Upper lobe of left lung (tissue), 4 donors: ENCODE data around the gene RMDN3.

Experiments used
- EP300 ChIP-seq, 4 donors: sonication (generic); formaldehyde crosslinking; IDR thresholded peaks; one replicate each; pipeline ENCODE4 v1.5.1; 2017; ENCODE audit warnings: antibody characterized with exemption in 4 of 4, control low read depth in 2 of 4
- POLR2A ChIP-seq, 4 donors: fragments of 450-650 bp; IDR thresholded peaks; one replicate each; pipeline ENCODE4 v1.5.1; 2016 to 2017; ENCODE audit warnings: antibody characterized with exemption in 4 of 4, mild to moderate bottlenecking in 2 of 4

- no peak for TF ChIP-seq POLR2A (IDR thresholded peaks at IDR 0.05)
- no peak for TF ChIP-seq EP300 (IDR thresholded peaks at IDR 0.05)
Measured at GRCh38 chr15:40721701-40722100, 33.4 kb downstream of the RMDN3 start.
